HEK293 (cell line): ENCODE results near the gene NRIP2.

Source experiments
- ZNF112 ChIP-seq: fragments of 450-650 bp; formaldehyde crosslinking; IDR thresholded peaks from 2 replicates; pipeline ENCODE4 v1.5.0; 2017; ENCODE audit warnings: missing biosample characterization, missing genetic modification characterization
- ZNF2 ChIP-seq: fragments of 450-650 bp; formaldehyde crosslinking; IDR thresholded peaks from 2 replicates; pipeline ENCODE4 v1.5.1; 2016; ENCODE audit warnings: missing biosample characterization, missing genetic modification characterization
- ZNF561 ChIP-seq: fragments of 450-650 bp; IDR thresholded peaks from 2 replicates; pipeline ENCODE4 v1.5.1; 2018; ENCODE audit warnings: missing biosample characterization, missing genetic modification characterization, borderline replicate concordance
- TF ChIP-seq, protein P1 (sequence below): fragments of 450-650 bp; formaldehyde crosslinking; IDR thresholded peaks from 2 replicates; pipeline ENCODE4 v1.5.1; 2016; ENCODE audit warnings: missing biosample characterization, missing genetic modification characterization

DNA sequence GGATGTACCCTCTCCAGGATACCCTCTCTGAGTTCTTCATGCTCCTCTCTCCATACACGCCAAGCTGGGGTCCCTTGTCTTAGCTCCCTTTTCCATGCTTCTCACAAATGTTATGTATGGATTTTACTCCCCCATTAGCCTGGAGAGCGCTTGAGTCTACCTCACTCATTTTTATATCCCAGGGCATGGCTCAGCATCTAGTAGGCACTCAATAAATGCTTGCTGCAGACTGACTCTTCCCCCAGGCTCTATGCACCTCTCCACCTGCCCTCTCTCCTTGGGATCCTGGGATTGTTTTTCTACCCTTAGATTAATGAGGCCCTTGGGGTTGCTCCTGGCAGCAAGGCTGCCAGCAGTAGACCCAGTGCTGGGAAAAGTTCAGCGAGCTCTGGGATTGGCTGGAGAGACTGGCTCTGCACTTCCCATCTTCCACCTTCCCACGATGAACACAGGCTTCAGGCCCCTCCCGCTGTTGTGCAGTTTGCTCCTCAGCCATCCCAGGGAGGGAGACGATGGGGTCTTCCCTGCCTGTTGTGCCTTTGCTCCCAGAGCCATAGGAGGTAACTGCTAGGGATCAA is 2.2 kb downstream of the NRIP2 start:
- TF ChIP-seq ZNF2 (tag by site-specific recombination) (no peak), ZNF112 (tag by site-specific recombination) (no peak), ZNF561 (tag by site-specific recombination) (no peak)
- TF ChIP-seq, protein P1, sequence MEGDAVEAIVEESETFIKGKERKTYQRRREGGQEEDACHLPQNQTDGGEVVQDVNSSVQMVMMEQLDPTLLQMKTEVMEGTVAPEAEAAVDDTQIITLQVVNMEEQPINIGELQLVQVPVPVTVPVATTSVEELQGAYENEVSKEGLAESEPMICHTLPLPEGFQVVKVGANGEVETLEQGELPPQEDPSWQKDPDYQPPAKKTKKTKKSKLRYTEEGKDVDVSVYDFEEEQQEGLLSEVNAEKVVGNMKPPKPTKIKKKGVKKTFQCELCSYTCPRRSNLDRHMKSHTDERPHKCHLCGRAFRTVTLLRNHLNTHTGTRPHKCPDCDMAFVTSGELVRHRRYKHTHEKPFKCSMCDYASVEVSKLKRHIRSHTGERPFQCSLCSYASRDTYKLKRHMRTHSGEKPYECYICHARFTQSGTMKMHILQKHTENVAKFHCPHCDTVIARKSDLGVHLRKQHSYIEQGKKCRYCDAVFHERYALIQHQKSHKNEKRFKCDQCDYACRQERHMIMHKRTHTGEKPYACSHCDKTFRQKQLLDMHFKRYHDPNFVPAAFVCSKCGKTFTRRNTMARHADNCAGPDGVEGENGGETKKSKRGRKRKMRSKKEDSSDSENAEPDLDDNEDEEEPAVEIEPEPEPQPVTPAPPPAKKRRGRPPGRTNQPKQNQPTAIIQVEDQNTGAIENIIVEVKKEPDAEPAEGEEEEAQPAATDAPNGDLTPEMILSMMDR: no peak
